ENCODE results near the gene CNOT8. TPM values are rescaled to one million over a fixed set of nuclear protein-coding genes. Genes with fewer than 3 reads are reported as not detected.

CNOT8 gene
- total and polyA plus RNA-seq, 2 donors (not counting 3 experiments of a cell fraction or from before 2014, with no cell fraction given), result 42.6 to 53.7 TPM

- POLR2A ChIA-PET, result no interaction called here
- Histone ChIP-seq H4K20me1 (replicated peaks; ENCODE audit: control insufficient read depth, extremely low read depth, insufficient read depth, low read length) (no peaks in the 10 kb centered on the region), H3K9me3 (replicated peaks; ENCODE audit: control insufficient read depth, insufficient read depth, low read length) (no peaks in the 10 kb centered on the region), H2AFZ (ENCODE audit: low read depth, low read length) (no peak overlapping the region), H3K9me1 (replicated peaks; ENCODE audit: control insufficient read depth, extremely low read depth, insufficient read depth, low read length) (no peaks in the 10 kb centered on the region), H3K36me3 (ENCODE audit: control insufficient read depth in 2 of 2, extremely low read depth in 1 of 2, insufficient read depth in 2 of 2, low read length in 2 of 2) (peaks cover 19 to 39% of the 10 kb centered on the region in 2 experiments), H3K4me3 (replicated peaks in 1 of 3; ENCODE audit: insufficient read depth in 1 of 3, low read depth in 1 of 3, low read length in 3 of 3) (no peak overlapping the region), H3K9ac (replicated peaks; ENCODE audit: extremely low read depth, insufficient read depth, low read length) (no peak overlapping the region), H3K27me3 (ENCODE audit: control insufficient read depth in 2 of 2, insufficient read depth in 2 of 2, low read length in 2 of 2) (no peaks in the 10 kb centered on the region), H3K4me2 (ENCODE audit: insufficient read depth, low read length) (no peak overlapping the region), H3K27ac (ENCODE audit: insufficient read depth, low read depth, low read length) (no peak overlapping the region), H3K4me1 (ENCODE audit: control insufficient read depth, extremely low read depth, insufficient read depth, low read length) (peaks cover 3% of the 10 kb centered on the region), H3K79me2 (ENCODE audit: control insufficient read depth, insufficient read depth, low read length) (no peaks in the 10 kb centered on the region)
- dilution Hi-C loops (cut with MboI; ENCODE audit: extremely low pct_ligation_motif_present, low sequenced_read_pairs), result no loop called here
- CTCF ChIA-PET, result interaction anchor here (1.5 kb wide), 1 partner anchor 163 kb away, joined by 4 read pairs; no protein-coding TSS in a partner anchor
- FAIRE-seq (no peak), DNase-seq (ENCODE audit: low read depth, low spot score) (no peak)
- TF ChIP-seq GATA2 (IDR thresholded peaks at IDR 0.05; ENCODE audit: insufficient read depth, insufficient read length, low read depth, low read length), result no peak
- TF ChIP-seq MAX (IDR thresholded peaks at IDR 0.05; ENCODE audit: insufficient read depth, insufficient read length), result no peak
- no peak for TF ChIP-seq POLR2AphosphoS5 (IDR thresholded peaks at IDR 0.05; ENCODE audit: insufficient read depth, low read depth, low read length)
- no peak for TF ChIP-seq MYC (IDR thresholded peaks at IDR 0.05; ENCODE audit: low read depth, low read length)
- TF ChIP-seq FOS (IDR thresholded peaks at IDR 0.05; ENCODE audit: borderline replicate concordance, insufficient read depth, low read length), result no peak
- no peak for TF ChIP-seq JUN (IDR thresholded peaks at IDR 0.05; ENCODE audit: borderline replicate concordance, insufficient read depth, insufficient read length, low read depth)
- TF ChIP-seq CTCF (IDR thresholded peaks at IDR 0.05; ENCODE audit: extremely low read depth in 1 of 2, insufficient read depth in 1 of 2, low read depth in 1 of 2, low read length in 2 of 2), result no peak
- no peak for TF ChIP-seq EZH2 (IDR thresholded peaks at IDR 0.05; ENCODE audit: borderline replicate concordance, low read depth, low read length, severe bottlenecking)
- TF ChIP-seq POLR2A (IDR thresholded peaks at IDR 0.05; ENCODE audit: low read depth, low read length), result no peak
- intact Hi-C loops (cut with micrococcal nuclease), result loop anchor here (2.0 kb wide), 1 partner anchor 46 kb away; the partner anchor contains the start of gene CNOT8
- BruUV-seq (replicated peaks), result no TSS peak
Observed at GRCh38 chr5:154813158-154813557, 45.3 kb upstream of the CNOT8 start.

Measured in endothelial cell of umbilical vein (primary cell).